ENCODE data around the gene B3GLCT. TPM values are rescaled to one million over a fixed set of nuclear protein-coding genes. Genes with fewer than 3 reads are reported as not detected.

B3GLCT gene
- total RNA-seq, 1 donor from 2014 or later, result 15.4 TPM

- no peak for ATAC-seq
- no peak for DNase-seq (ENCODE audit: missing footprints)
- intact Hi-C loops (cut with DNase I), result no loop called here
Measured at GRCh38 chr13:31246918-31247317, 47.1 kb downstream of the B3GLCT start.

GRCh38 chr13:31248361-31248760, 48.6 kb downstream of the B3GLCT start:
- ATAC-seq (no peak), DNase-seq (ENCODE audit: missing footprints) (no peak)
- intact Hi-C loops (cut with DNase I), result no loop called here

GRCh38 chr13:31248965-31249539, 49.3 kb downstream of the B3GLCT start:
- DNase-seq (ENCODE audit: missing footprints), result no peak
- intact Hi-C loops (cut with DNase I), result no loop called here
- ATAC-seq, result no peak

- intact Hi-C loops (cut with DNase I), result no loop called here
- no peak for ATAC-seq
- no peak for DNase-seq (ENCODE audit: missing footprints)
Measured at GRCh38 chr13:31250435-31250834, 50.7 kb downstream of the B3GLCT start.

- DNase-seq (ENCODE audit: missing footprints) (no peak), ATAC-seq (no peak)
- intact Hi-C loops (cut with DNase I), result loop anchor here (5.0 kb wide), 1 partner anchor 51 kb away; no protein-coding TSS in a partner anchor
Measured at GRCh38 chr13:31261241-31261640, 61.5 kb downstream of the B3GLCT start.

- DNase-seq (ENCODE audit: missing footprints) (no peak), ATAC-seq (no peak)
- intact Hi-C loops (cut with DNase I), result loop anchor here (5.0 kb wide), 1 partner anchor 49 kb away; no protein-coding TSS in a partner anchor
Measured at GRCh38 chr13:31263346-31263745, 63.6 kb downstream of the B3GLCT start.

GRCh38 chr13:31264151-31264550, 64.4 kb downstream of the B3GLCT start:
- intact Hi-C loops (cut with DNase I), result loop anchor here (5.0 kb wide), 1 partner anchor 48 kb away; no protein-coding TSS in a partner anchor
- ATAC-seq, result no peak

GRCh38 chr13:31267126-31267784, 67.5 kb downstream of the B3GLCT start:
- intact Hi-C loops (cut with DNase I), result no loop called here
- DNase-seq (ENCODE audit: missing footprints), result no peak
- peak; percentile 76 for ATAC-seq

More at GRCh38 chr13:31264151-31264550, 64.4 kb downstream of the B3GLCT start:
- DNase-seq (ENCODE audit: missing footprints), result no peak

GRCh38 chr13:31274390-31274789, 74.6 kb downstream of the B3GLCT start:
- peak; percentile 72 for ATAC-seq
- DNase-seq (ENCODE audit: missing footprints), result no peak
- intact Hi-C loops (cut with DNase I), result no loop called here

- DNase-seq (ENCODE audit: missing footprints) (no peak), ATAC-seq (no peak)
- intact Hi-C loops (cut with DNase I), result no loop called here
Measured at GRCh38 chr13:31276421-31276820, 76.6 kb downstream of the B3GLCT start.

- intact Hi-C loops (cut with DNase I), result no loop called here
- ATAC-seq, result peak; percentile 48
- DNase-seq (ENCODE audit: missing footprints), result no peak
Measured at GRCh38 chr13:31278869-31279268, 79.1 kb downstream of the B3GLCT start.

- ATAC-seq, result no peak
- intact Hi-C loops (cut with DNase I), result no loop called here
- no peak for DNase-seq (ENCODE audit: missing footprints)
Measured at GRCh38 chr13:31282741-31283455, 83.1 kb downstream of the B3GLCT start.

- intact Hi-C loops (cut with DNase I), result no loop called here
- DNase-seq (ENCODE audit: missing footprints) (no peak), ATAC-seq (no peak)
Measured at GRCh38 chr13:31286930-31287329, 87.2 kb downstream of the B3GLCT start.

GRCh38 chr13:31301119-31301518, 101.3 kb downstream of the B3GLCT start:
- DNase-seq (ENCODE audit: missing footprints) (no peak), ATAC-seq (no peak)
- intact Hi-C loops (cut with DNase I), result no loop called here

- DNase-seq (ENCODE audit: missing footprints), result no peak
- intact Hi-C loops (cut with DNase I), result loop anchor here (5.0 kb wide), 2 partner anchors 48 to 112 kb away; no protein-coding TSS in a partner anchor
- peak; percentile 55 for ATAC-seq
Measured at GRCh38 chr13:31310356-31310755, 110.6 kb downstream of the B3GLCT start.

- intact Hi-C loops (cut with DNase I), result loop anchor here (5.0 kb wide), 2 partner anchors 48 to 112 kb away; no protein-coding TSS in a partner anchor
- peak; percentile 96 for ATAC-seq
Measured at GRCh38 chr13:31310786-31311185, 111.0 kb downstream of the B3GLCT start.

GRCh38 chr13:31311921-31312320, 112.1 kb downstream of the B3GLCT start:
- ATAC-seq, result no peak
- DNase-seq (ENCODE audit: missing footprints), result no peak
- intact Hi-C loops (cut with DNase I), result loop anchor here (5.0 kb wide), 2 partner anchors 50 to 110 kb away; no protein-coding TSS in a partner anchor

More at GRCh38 chr13:31310786-31311185, 111.0 kb downstream of the B3GLCT start:
- DNase-seq (ENCODE audit: missing footprints), result peak; percentile 66

- ATAC-seq (no peak), DNase-seq (ENCODE audit: missing footprints) (no peak)
- intact Hi-C loops (cut with DNase I), result loop anchor here (5.0 kb wide), 2 partner anchors 53 to 107 kb away; no protein-coding TSS in a partner anchor
Measured at GRCh38 chr13:31314961-31315360, 115.2 kb downstream of the B3GLCT start.

- ATAC-seq (no peak), DNase-seq (ENCODE audit: missing footprints) (no peak)
- intact Hi-C loops (cut with DNase I), result no loop called here
Measured at GRCh38 chr13:31320946-31321345, 121.2 kb downstream of the B3GLCT start.
